KMS-11 (cell line): Measurements from ENCODE around the gene CELF2.

Experiments used
- H2AFZ ChIP-seq: fragments of 200-600 bp; sonication (generic); 2 replicates; pipeline ENCODE4 v1.6.1; 2016; ENCODE audit warnings: antibody characterized with exemption, mixed run types, low read depth
- H3K27ac ChIP-seq: fragments of 200-600 bp; sonication (generic); 2 replicates; pipeline ENCODE4 v1.6.1; 2016; ENCODE audit warnings: mild to moderate bottlenecking, mixed run types
- H3K27me3 ChIP-seq: fragments of 200-600 bp; sonication (generic); 2 replicates; pipeline ENCODE4 v1.6.1; 2017; ENCODE audit warnings: mild to moderate bottlenecking, low read depth, mixed run types, moderate library complexity; ENCODE audit not compliant: insufficient read depth
- H3K36me3 ChIP-seq: fragments of 200-600 bp; sonication (generic); 2 replicates; pipeline ENCODE4 v1.6.1; 2017; ENCODE audit warnings: mild to moderate bottlenecking, mixed run types; ENCODE audit not compliant: insufficient read depth
- H3K4me1 ChIP-seq: fragments of 200-600 bp; sonication (generic); 2 replicates; pipeline ENCODE4 v1.6.1; 2016; ENCODE audit warnings: mild to moderate bottlenecking, low read depth, mixed run types; ENCODE audit not compliant: poor library complexity, severe bottlenecking
- H3K4me2 ChIP-seq: fragments of 200-600 bp; sonication (generic); 2 replicates; pipeline ENCODE4 v1.7.0; 2016; ENCODE audit warnings: mild to moderate bottlenecking, mixed run types
- H3K4me3 ChIP-seq: fragments of 200-600 bp; sonication (generic); IDR thresholded peaks from 2 replicates; pipeline ENCODE4 v1.6.1; 2017; ENCODE audit warnings: low read depth, low read length, mixed read lengths; ENCODE audit not compliant: insufficient read depth
- H3K79me2 ChIP-seq: fragments of 200-600 bp; sonication (generic); 2 replicates; pipeline ENCODE4 v1.6.1; 2016; ENCODE audit warnings: low read depth, mixed run types; ENCODE audit not compliant: insufficient read depth
- H3K9ac ChIP-seq: fragments of 200-600 bp; sonication (generic); 2 replicates; pipeline ENCODE4 v1.6.1; 2016; ENCODE audit warnings: mild to moderate bottlenecking, mixed run types
- H4K20me1 ChIP-seq: fragments of 200-600 bp; sonication (generic); 2 replicates; pipeline ENCODE4 v1.6.1; 2016; ENCODE audit warnings: mild to moderate bottlenecking, mixed run types; ENCODE audit not compliant: insufficient read depth
- CTCF ChIP-seq: fragments of 200-600 bp; sonication (generic); conservative IDR thresholded peaks from 2 replicates; pipeline ENCODE4 v1.6.1; 2017; ENCODE audit warnings: low read depth, mild to moderate bottlenecking, antibody characterized with exemption, low read length, moderate library complexity, mixed read lengths

Gene CELF2

GRCh38 chr10:11011984-11012383 is 5.7 kb upstream of the CELF2 start:
- no peak overlapping the region for H3K27ac ChIP-seq
- no peaks in the 10 kb centered on the region for H3K27me3 ChIP-seq
- no peak overlapping the region for H2AFZ ChIP-seq
- H3K36me3 ChIP-seq = no peaks in the 10 kb centered on the region
- TF ChIP-seq CTCF = no peak
- no peak overlapping the region for H3K4me3 ChIP-seq
- no peak overlapping the region for H3K4me2 ChIP-seq
- peaks cover 1% of the 10 kb centered on the region for H3K4me1 ChIP-seq
- no peaks in the 10 kb centered on the region for H4K20me1 ChIP-seq
- H3K79me2 ChIP-seq = no peaks in the 10 kb centered on the region
- no peak overlapping the region for H3K9ac ChIP-seq

GRCh38 chr10:11012421-11013295 is 5.0 kb upstream of the CELF2 start:
- no peak overlapping the region for H3K4me3 ChIP-seq
- no peaks in the 10 kb centered on the region for H4K20me1 ChIP-seq
- no peaks in the 10 kb centered on the region for H3K27me3 ChIP-seq
- no peak overlapping the region for H3K4me2 ChIP-seq
- no peak overlapping the region for H3K9ac ChIP-seq
- peaks cover 4% of the 10 kb centered on the region for H3K4me1 ChIP-seq
- H3K79me2 ChIP-seq = no peaks in the 10 kb centered on the region
- no peak overlapping the region for H2AFZ ChIP-seq
- TF ChIP-seq CTCF = no peak
- H3K36me3 ChIP-seq = no peaks in the 10 kb centered on the region
- no peak overlapping the region for H3K27ac ChIP-seq

- H3K4me2 ChIP-seq = no peak overlapping the region
- no peak overlapping the region for H2AFZ ChIP-seq
- H3K4me3 ChIP-seq = no peak overlapping the region
- no peak overlapping the region for H3K9ac ChIP-seq
- no peaks in the 10 kb centered on the region for H3K79me2 ChIP-seq
- no peak for TF ChIP-seq CTCF
- H3K36me3 ChIP-seq = no peaks in the 10 kb centered on the region
- H3K27me3 ChIP-seq = no peaks in the 10 kb centered on the region
- H4K20me1 ChIP-seq = no peaks in the 10 kb centered on the region
- peaks cover 4% of the 10 kb centered on the region for H3K4me1 ChIP-seq
- H3K27ac ChIP-seq = no peak overlapping the region
Measured at GRCh38 chr10:11013836-11014235, 3.8 kb upstream of the CELF2 start.

- no peak overlapping the region for H3K4me3 ChIP-seq
- peaks cover 14% of the 10 kb centered on the region for H3K4me1 ChIP-seq
- no peak overlapping the region for H3K27ac ChIP-seq
- no peaks in the 10 kb centered on the region for H3K36me3 ChIP-seq
- no peak overlapping the region for H3K9ac ChIP-seq
- no peak overlapping the region for H3K4me2 ChIP-seq
- TF ChIP-seq CTCF = no peak
- no peaks in the 10 kb centered on the region for H3K27me3 ChIP-seq
- H3K79me2 ChIP-seq = no peaks in the 10 kb centered on the region
- no peaks in the 10 kb centered on the region for H4K20me1 ChIP-seq
- H2AFZ ChIP-seq = no peak overlapping the region
Measured at GRCh38 chr10:11014671-11015445, 2.8 kb upstream of the CELF2 start.
